ENCODE results near the gene CENPO.
"Not testable (repeated sequence)": the region's sequence is repeated elsewhere in the genome, so short reads cannot be mapped to it uniquely, and the experiment has no call there.

The CENPO gene

DNA sequence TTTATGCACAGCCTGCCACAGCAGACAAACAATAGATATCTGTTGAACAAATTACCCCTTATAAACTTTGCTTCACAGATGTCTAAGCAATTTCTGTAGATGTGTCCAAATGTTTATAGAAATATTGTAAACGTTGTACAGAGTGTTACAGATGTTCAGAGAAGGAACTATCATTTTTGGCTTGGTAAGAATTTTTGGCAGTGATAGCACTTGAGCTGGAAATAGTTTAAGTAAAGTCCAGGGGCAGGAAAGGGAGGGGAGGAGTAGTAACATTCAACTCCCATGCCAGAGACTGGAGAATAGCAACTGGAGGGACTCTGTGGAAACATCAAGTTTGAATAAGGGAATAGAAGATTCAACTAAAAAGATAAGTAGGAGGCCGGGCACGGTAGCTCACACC lies 4.4 kb upstream of the CENPO start:
- DNase-seq (ENCODE audit: low read depth) = no peak

DNA sequence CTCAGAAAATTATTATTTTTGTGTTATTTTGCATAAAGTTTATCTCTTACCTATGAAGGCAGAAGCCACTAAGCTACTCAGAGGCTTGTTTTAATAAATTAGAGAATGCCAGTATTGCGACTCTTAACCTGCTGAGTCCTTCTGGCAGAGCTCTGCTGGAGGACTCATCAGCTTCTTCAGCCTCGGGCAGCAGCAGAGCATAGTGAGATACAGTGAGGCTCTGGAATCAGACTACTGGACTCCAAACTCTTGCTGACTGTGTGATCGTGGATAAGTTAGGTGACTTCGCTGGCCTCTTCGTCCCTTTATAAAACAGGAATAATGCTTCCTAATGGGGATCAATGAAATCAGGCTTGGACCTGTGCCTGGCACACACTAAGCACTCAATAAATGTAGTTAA lies 1.8 kb upstream of the CENPO start:
- no peak for DNase-seq (ENCODE audit: low read depth)

DNA sequence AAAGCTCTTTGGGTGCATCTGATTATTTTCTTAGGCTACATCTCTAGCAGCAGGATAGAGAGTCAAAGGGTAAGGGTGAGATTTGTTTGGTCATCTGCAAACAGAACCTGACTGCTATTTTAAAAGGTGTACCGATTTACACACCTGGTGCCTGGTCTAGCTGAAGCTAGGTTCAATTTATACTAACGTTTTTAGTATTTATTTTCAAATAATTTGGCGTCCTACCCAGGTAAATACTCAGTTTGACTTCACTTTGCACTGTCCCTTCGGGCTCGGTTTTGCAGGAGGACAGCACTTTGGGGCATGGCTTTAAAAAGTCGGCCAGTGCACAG lies 717 bp upstream of the CENPO start:
- no peak for DNase-seq (ENCODE audit: low read depth)

DNA sequence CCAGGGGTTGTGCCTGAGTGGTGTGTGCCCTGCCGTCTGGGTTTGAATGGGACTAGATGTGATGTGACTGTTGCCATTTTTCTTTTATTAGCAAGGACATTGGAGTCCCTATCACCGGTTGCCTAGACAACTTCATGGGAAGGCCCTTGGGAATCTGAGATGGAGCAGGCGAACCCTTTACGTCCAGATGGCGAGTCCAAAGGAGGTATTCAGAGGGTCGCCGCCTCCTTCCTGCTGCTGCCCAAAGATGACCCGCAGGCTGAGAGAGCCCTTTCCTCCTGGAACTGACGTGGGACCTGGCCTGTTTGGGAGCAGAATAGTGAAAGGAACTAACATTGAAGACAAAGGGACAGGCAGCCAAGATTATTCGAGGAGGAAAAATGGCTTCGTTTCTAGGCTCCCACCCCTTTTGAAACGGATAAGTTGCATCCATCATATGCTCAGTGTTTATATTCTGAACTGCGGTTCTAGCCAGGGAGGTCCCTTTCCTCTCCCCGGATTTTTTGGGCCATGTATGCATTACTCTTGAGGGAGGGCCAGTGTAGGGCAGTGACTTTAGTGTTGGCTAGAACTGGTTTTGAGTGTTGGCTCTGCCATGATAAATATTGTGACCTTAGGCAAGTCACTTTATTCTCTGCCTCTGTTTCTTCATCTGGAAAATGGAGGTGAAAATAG lies 673 bp downstream of the CENPO start:
- no peak for DNase-seq (ENCODE audit: low read depth)

DNA sequence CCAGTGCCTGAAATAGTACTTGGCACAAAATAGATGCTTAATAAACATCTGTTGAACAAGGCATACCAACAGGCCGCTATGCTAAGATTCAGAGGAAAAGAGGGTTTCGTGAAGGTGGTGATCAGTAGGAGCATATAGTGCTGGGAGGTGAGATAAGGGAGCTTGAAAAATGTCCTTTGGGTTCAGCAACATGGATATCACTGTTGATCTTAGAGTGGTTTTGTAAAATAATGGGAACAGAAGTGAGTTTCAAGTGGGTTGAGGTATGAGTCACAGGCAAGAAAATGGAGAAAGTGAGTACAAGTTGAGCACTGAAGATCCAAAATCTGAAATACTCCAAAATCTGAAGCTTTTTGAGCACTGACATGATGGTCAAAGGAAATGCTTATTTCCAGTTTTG lies 4.4 kb downstream of the CENPO start:
- DNase-seq (ENCODE audit: low read depth) = no peak

DNA sequence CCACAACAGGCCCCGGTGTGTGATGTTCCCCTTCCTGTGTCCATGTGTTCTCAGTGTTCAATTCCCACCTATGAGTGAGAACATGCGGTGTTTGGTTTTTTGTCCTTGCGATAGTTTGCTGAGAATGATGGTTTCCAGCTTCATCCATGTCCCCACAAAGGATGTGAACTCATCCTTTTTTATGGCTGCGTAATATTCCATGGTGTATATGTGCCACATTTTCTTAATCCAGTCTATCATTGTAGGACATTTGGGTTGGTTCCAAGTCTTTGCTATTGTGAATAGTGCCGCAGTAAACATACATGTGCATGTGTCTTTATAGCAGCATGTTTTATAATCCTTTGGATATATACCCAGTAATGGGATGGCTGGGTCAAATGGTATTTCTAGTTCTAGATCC lies 7.3 kb downstream of the CENPO start:
- not testable (repeated sequence) for DNase-seq (ENCODE audit: low read depth)

DNA sequence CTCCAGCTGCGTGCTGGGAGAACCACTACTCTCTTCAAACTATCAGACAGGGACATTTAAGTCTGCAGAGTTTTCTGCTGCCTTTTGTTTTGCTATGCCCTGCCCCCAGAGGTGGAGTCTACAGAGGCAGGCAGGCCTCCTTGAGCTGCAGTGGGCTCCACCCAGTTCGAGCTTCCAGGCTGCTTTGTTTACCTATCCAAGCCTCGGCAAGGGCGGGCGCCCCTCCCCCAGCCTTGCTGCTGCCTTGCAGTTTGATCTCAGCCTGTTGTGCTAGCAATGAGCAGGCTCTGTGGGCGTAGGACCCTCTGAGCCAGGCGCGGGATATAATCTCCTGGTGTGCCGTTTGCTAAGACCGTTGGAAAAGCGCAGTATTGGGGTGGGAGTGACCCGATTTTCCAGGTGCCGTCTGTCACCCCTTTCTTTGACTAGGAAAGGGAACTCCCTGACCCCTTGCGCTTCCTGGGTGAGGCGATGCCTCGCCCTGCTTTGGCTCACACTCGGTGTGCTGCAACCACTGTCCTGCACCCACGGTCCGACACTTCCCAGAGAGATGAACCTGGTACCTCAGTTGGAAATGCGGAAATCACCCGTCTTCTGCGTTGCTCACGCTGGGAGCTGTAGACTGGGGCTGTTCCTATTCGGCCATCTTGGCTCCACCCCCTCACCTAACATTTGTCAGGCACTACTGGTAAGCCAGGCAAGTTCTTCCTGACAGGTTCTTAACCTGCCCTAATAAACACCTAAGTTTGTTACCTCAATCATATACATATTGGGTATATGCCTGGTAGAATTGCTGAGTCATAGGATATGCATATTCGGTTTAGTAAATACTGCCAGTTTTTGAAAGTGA lies 12.8 kb downstream of the CENPO start:
- not testable (repeated sequence) for DNase-seq (ENCODE audit: low read depth)

DNA sequence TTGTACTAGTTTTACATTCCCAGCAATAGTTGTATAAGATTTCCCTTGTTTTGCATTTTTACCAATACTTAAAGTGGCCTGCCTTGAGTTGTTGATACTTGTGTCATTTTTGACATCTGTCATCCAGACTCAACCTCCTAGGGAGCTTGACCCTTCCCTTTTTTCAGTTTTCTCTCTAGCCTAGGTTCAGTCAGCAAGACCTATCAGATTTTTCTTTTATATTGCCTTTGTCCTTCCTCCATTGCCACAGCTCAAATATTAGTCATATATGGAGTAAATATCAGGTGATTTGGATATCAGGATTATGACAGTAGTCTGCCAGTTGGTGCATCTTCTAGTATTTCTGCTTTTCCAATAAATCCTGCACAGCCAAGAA lies 13.4 kb downstream of the CENPO start:
- DNase-seq (ENCODE audit: low read depth) = no peak

DNA sequence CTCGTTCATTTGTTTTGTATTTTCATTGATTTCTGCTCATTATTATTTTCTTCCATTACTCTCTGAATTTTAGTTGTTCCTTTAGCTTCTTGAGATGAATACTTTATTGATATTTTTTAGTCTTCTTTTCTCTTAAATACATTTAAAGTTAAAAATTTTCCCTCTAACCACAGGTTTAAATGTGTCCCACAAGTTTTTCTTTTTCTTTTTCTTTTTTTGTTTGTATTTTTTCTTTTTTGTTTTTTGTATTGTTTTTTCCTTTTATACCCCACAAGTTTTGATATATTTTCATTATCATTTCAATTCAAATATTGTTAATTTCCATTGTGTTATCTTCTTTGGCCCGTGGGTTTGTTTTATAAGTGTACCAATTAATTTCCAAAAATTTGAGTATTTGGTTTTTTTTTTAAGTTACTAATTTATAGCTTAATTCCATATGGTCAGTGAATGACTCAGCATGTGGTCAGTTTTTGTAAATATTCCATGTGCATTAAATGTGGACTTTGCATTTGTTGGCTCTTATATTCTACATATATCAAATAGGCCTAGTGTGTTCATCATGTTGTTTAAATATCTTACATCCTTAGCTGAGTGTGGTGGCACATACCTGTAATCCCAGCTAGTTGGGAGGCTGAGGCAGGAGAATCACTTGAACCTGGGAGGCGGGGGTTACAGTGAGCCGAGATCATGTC lies 16.2 kb downstream of the CENPO start:
- no peak for DNase-seq (ENCODE audit: low read depth)

DNA sequence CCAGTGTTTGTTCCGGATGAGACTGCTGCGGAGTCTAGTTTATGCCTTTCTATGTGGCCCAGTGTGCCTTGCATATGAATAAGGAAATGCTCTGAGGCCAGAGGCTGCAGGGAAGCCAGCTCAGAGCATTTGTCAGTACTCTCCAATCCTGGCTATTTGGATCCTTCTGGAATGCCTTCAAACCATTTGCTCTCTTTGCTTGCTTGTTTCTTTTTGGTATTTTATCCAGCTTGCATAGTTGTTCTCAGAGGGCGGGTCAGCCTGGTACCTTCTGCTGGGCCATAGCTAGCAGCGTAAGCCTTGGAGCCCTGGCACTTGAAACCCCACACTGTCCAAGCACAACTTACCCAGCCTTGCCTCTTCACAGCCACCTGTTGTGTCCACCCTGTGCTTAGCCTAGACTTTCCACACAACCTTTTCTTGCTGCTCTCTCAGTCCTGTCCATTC lies 20.5 kb downstream of the CENPO start:
- DNase-seq (ENCODE audit: low read depth) = no peak

DNA sequence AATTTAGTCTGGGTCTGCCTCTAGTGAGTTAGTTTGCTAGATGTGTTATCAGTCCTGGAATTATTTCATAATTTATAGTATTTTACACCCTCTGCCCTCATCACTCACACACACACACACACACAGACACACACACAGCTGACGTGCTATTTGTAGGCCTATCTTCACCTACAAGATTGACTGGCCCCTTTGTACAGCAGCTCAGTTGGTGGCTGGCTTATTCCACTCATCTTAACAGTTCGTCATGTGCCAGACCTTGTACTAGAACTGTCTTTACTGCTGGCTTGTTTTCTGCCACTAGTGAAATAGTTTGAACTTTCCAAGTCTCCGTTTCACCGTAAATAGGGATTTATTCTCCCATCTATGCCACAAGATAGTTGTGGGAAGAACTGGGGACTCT lies 21.3 kb downstream of the CENPO start:
- no peak for DNase-seq (ENCODE audit: low read depth)

DNA sequence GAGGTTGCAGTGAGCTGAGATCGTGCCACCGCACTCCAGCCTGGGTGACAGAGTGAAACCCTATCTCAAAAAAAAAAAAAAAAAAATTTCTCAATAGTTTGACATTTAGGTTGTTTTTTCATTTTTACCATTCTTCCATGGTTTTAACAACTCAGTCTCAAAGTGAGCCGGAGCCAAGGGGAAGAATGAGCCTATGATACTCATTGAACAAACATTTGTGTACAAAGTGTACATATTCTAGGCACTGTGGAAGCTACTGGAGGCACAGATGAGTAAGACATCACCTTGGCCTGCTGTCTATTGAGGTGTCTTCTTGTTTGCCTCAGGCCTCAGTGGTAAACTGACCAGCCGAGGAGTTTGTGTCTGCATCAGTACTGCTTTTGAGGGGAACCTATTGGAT lies 21.9 kb downstream of the CENPO start:
- DNase-seq (ENCODE audit: low read depth) = no peak

DNA sequence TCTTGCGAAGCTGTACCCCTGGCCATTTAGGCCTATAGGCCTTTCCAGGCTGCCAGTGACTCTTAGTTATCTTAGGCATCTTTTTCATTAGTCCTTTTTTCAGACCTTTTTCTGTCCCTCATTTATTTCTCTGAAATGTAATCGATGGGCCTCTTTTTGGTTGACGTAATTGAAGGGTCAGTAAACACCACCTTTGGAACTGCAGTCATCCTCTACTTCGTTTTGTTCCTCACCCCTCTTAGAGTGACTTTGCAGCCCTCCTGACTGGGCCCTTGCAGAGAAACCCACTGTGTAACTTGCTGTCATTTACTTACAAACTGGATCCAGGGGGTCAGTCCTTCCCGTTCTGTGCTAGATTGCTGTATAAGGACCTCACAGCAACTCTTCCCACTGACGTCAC lies 23.2 kb downstream of the CENPO start:
- DNase-seq (ENCODE audit: low read depth) = no peak

DNA sequence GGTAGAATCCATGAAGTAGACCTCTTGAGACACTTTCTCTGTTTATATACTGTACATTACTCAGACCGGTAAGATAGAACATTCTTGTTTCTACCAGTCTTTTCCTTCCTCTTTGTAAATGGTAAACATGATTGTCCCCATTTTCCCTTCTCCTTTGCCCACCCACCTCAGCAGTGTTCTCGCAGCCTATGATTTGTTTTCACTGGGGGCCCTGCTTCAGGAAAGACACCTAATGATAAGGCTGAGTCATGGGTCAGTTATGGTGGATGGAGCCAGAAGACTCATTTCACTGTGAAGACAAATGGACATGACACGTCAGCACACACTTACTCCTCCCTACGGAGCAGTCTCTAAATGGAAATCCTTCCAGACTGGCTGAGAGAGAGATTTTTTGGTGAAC lies 23.7 kb downstream of the CENPO start:
- DNase-seq (ENCODE audit: low read depth) = no peak

DNA sequence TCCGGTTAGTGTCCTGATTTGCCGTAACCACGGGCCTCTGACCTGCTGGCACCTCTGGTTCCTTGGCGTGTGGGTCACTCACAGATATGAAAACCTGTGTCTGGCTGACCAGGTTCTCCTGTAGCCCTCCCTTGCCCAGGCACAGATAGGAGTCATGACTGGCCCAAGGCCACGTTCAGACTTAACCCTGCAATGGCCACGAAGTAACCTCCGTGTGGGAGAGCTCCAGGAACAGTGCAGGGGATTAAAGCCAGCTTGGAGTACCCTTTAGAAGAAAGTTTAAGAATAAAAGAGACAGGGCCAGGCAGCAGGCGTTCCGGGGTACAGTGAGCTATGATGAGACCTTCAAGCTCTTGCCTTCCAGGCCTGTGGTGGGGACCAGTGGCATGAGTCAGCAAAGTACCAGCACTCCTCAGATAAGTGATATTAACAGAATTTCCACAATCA lies 25.5 kb downstream of the CENPO start:
- DNase-seq (ENCODE audit: low read depth) = no peak

DNA sequence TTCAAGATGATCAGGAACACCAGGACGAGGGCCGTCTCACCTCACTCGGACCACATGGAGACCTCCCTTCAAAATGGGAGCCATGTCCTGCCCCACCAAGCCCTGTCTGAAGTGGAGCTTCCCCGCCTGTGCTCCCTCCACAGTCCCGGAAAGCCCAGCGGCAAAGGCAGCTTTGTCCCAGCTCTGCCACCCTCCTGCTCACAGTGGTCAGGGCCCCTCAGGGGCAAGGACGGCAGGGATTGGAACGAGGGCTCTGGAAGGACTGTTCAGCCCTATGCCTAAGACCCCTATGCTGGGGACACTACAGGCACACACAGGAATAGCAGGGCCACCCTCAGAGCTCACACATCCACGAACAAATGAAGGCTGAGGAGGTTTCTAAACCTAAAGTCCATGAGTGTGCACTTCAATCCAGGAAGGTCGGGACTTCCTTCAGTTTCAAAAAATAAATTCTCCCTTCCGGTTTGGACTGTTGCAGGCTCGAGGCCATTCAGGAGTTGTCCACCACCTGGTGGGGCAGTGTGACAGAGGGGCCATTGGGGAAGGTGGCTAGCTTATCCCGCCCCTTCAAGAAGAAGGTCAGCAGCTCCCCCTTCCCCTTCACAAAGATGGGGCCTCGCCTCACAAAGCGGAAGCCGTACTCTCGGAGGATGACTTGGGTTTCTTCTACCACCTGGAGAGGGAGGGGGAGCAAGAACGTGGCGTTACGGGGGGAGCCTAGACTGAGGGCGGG lies 26.4 kb downstream of the CENPO start:
- DNase-seq (ENCODE audit: low read depth) = no peak

DNA sequence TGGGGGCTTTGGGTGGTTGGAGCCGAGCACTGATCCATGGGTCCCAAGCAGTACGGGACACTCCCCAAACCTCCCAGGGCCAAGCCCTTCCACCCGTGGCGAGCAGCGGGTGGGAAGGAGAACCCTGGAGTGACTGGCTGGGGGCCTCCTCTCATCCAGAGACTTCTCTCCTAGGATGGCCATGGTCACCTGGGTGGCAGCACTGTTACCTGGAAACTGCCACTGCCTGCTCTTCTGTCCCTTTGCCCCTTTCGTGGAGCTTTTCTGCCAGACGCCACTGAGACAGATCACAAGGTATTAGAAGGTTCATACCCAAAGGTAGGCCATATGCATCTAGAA lies 26.9 kb downstream of the CENPO start:
- DNase-seq (ENCODE audit: low read depth) = no peak

DNA sequence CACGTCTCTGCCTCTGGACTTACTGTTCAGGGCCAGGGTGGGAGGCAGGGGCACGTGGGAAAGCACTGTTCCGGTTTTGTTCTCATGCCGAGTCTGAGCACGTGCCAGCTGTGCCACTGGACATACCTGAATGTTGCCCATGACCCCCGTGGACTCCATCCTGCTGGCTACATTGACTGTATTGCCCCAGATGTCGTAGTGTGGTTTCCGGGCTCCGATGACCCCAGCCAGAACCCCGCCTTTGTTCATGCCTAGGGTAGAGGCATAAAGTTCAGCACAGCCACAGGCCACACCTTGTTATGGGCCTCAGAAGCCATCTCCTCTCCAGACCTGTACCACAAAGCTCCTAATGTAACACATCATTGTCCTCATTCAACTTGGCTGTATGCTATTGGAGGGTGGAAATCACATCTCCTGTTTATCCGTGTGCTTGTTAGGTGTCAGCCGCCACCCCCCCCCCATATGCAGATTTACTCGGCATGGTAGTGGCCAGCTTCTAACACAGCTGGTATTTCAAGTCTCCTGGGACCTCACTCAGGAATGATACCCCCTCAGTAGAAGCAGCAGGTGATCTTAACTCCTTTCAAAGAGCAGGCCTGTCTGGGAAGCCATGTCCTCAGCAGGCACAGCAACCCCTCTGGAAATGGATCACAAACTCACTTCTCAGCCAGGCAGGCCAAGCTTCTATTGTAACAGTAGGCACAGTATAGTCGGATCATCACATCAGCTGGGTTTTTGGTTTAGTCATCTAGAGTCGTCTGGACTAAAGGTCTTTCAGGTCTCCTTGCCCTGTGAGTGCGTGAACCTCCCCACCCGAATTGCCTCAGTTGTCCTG lies 27.6 kb downstream of the CENPO start:
- no peak for DNase-seq (ENCODE audit: low read depth)

DNA sequence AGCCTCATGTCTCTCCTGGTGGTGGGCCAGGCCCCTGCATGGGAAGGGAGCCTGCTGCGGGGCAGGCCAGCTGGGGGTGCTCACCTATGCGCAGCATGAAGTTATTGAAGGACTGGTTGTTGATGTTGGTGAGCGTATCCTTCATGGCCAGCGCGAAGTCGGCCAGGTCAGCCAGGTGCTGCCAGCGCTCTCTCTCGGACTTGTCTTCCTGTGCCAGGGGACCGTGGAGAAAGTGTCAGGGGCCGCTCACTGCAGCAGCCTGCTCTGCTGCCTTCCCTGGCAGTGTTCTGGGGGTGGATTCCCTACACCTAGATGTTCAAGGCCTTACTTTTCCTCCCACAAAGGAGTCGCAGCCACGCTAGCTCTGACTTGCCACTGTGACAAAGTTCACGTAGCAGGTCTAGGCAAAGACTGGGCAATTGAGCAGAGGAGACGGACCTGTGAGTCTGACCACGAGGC lies 28.2 kb downstream of the CENPO start:
- DNase-seq (ENCODE audit: low read depth) = no peak

DNA sequence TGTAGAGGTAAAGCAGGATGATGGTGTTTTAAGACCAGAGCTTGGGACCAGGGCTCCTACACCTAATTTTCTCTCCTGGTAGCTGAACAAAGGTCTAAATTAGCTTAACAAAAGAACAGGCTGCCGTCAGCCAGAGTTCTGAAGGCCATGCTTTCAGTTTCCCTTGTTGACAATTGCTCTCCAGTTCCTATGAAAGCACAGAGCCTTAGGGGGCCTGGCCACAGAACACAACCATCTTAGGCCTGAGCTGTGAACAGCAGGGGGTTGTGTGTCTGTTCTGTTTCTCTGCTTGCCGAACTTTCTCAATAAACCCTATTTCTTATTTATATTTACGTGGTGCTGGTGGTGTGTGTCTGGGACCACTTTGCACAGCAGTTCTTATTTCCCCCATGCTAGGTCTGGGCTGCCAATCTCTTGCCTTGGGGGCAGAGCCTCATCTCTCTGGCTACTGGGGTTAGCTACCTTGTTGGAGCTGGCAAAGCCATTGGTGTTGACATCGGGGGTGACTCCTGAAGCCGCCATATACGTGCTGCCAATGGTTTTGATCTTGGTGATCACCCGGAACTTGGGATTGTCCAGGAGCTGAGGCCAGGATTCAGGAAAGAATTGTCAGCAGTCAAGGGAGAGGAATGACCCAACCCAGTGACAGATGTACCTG lies 29.0 kb downstream of the CENPO start:
- DNase-seq (ENCODE audit: low read depth) = no peak

DNA sequence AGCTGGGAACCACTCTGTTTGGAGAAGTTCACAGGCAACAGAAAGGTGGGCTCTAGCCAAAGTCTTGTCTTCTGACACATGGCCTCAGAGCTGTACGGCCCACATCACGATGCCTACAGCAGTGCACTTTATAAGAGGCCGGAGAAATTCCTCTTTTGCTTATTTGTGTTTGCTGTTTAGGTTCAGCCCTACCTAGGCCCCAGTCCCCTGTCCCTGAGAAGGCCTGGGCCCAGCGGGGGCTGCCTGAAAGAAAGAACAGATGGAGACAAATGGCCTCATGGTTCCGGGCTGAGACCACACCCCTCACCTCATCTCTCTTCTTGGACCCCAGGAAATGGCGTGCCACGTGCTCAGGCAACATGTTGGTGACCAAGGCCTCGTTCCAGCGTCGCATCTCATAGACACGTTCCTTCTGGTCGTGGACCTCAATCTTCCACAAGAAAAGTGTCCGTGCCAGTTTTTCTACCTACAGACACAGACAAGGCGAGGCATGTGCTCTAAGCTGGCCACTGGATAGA lies 30.9 kb downstream of the CENPO start:
- no peak for DNase-seq (ENCODE audit: low read depth)

Measured in stimulated activated CD8-positive, alpha-beta memory T cell treated with anti-CD3 and anti-CD28 coated beads, Interleukin-12 subunit alpha, Interleukin-12 subunit beta, amount 100 ng/mL, for 4 hours (primary cell).